NCI-H460 (cell line): ENCODE results near the gene CCDC57. TPM values are rescaled to one million over a fixed set of nuclear protein-coding genes. Genes with fewer than 3 reads are reported as not detected.

Source experiments
- DNase-seq: peaks from one replicate; pipeline ENCODE4 v3.0.0-alpha.2; 2016; ENCODE audit warnings: low read depth; ENCODE audit errors: extremely low read depth
- total RNA-seq: library from RNA; depleted of rRNA; stranded (reverse); fragments of >200 nt; shearing (Covaris generic); gene quantifications from 2 replicates; pipeline ENCODE4 v1.2.3, GENCODE V29; 2014

CCDC57 gene
- total RNA-seq, 1 experiment from 2014 or later: 21.3 TPM

DNA sequence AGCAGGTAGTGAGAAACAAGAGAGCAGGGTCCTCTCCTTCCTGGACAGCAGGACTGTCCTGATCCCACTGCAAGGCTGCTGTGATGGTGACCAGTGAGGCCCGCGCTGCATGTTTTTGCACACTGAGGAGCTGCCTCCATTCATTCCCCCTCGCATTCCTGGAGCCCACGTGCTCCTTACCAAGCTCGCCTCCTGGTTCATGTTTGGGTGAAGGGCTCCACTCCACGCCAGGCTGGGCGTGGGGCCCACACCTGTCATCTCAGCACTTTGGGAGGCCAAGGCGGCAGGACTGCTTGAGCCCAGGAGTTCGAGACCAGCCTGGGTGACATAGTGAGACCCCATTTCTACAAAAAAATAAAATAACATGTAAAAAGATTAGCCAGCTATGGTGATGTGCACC, 99.2 kb downstream of the CCDC57 start:
- DNase-seq: no peak

DNA sequence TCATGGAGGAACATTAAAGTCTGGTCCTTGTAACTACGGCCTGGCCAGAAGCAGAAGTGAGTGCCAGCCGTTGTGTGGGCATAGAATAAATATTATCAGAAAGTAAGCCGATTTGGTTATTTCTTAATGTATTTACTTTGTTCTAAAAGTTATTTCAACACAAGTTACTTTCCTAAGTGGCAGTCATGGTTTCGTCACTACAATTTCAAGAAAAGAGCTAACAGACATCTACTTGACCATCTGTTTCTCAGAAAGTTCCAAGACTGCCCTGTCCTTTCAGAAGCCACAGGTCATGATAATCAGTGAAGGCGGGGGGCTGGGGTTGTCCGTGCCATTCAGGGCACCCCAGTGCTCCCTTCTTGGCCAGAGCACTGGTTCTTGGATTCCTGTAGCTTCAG, 99.7 kb downstream of the CCDC57 start:
- DNase-seq: no peak

DNA sequence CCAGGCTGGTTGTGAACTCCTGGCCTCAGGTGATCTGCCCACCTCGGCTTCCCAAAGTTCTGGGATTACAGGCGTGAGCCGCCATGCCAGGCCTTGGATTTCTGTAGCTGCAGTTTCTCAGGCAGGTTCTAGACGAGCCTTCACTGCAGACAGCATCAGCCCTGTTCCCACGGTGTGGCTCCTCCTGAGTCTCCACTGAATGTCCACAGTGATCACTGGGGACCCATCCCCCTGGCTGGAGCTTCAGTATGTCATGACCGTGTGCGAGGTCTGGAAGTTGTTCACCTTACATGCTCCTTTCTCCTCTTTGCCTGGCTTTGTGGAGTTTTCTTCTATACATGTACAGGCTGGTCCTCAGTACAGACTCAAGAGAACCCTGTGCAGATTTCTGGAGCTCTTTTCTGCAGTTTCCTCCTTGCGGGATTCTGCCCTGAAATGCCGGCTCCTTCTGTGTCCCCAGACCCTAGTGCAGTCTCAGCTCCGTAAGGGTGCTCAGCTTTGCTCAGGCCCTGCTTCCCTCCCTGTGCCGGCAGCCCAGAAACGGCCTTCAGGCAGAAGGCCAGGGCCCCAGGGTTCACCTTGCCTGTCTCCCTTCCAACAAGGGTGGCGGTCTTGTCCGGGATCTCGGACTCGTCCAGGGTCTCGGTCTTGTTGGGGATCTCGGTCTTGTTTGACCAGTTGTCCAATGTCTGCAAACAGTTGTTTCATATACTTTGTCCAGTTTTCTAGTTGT, 100.3 kb downstream of the CCDC57 start:
- no peak for DNase-seq

DNA sequence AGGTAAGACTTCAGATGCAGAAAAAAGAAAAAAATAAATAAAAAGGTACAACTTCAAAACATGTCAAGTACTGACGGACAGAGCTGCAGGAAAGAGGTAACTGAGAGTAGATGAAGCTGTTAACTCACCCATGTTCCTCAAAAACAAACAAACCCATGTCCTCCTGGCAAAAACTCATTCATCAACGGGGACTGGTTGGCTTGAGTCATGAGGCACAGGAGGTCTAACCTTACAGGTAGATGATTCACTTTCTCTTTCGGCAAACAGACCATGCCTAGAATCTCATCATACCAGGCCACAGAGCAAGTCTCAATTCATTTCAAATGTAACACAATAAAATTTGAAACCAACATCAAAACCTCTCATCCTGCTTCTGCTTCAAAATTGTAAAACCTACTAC, 102.3 kb downstream of the CCDC57 start:
- no peak for DNase-seq

DNA sequence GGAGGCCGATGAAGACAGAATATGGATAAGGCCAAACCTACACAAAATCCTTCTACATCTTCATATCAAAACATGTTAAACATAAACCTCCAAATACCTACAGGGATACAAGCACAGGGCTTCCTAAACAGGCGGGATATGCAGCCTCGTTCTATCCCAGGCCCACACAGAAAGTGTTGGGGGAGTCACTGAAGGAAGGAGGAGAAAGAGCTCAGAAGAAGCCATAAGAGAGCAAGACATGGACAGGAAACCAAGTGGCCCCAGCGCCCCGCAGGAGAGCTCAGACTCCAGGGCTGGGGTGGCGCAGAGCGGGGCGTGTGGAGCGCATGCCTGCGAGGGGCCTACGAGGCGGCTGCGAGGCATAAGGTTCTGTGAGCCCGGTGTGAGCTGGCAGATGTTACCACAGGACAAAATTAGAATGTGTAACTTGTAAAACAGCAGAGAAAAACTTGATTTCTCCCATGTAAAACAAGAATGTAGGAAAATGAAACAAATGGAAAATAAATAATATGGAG, 103.6 kb downstream of the CCDC57 start:
- DNase-seq: no peak

DNA sequence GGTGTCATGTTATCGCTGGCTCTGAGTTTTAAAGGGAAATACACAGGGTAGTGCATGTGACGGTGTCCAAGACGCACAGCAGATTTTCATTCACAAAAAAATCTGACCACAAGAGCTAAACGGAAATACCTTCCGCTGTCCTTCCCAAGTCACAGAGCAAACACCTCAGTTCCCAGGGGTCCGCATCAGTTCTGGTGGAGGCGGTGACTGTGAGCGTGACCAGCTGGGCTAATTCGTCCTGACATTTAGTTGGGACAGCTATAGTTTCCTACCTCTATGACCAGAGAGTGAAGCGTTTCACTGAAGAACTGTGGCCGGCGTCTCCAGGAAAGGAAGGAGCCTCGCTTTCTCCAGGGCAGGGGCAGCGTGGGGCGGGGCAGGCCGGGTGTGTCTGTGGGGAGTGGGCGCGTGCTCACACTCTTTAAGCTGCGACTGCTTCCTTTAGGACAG, 104.1 kb downstream of the CCDC57 start:
- DNase-seq: no peak

DNA sequence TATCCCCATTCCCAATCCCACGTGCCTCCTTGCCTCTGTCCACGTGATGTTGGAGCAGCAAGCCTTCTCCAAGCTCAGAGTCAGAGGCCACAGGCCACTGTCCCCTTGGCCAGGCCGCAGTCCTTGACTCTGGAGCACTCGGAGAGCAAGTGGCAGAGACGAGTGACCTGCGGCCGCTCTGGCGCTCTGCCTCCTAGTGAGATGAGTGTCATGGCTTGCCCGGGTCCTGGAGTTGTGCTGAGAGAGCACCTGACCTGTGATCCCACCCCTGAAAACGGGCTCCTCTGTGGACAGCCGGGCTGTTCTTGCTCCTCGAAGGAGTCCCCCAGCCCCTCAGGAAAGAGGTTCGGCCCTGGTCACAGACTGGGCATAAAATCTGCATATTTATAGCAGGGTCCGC, 104.6 kb downstream of the CCDC57 start:
- no peak for DNase-seq

DNA sequence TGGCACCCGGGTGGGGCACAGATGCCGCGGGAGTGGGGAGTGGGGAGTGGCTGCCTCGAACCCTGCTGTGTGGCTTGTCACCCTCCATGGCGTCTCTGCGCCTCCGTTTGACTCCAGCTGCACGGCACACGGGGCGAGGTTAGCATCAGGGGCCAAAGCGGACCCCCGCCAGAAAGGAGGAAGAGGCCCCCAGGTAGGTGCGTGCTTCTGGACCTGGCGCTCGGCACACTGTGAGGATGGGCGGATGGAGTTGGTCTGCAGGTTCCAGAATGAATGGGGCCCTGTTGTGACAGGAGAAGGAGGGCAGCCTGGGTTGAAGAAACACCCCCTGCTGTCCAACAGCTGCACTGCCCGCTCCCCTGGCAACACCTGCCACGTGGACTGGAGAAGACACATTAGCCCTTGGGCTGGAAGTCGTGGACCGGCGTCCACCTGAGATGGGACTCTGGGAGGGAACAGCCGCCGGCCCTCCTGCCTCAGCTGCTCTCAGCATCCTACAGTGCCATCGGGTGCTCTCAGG, 105.2 kb downstream of the CCDC57 start:
- DNase-seq: no peak

DNA sequence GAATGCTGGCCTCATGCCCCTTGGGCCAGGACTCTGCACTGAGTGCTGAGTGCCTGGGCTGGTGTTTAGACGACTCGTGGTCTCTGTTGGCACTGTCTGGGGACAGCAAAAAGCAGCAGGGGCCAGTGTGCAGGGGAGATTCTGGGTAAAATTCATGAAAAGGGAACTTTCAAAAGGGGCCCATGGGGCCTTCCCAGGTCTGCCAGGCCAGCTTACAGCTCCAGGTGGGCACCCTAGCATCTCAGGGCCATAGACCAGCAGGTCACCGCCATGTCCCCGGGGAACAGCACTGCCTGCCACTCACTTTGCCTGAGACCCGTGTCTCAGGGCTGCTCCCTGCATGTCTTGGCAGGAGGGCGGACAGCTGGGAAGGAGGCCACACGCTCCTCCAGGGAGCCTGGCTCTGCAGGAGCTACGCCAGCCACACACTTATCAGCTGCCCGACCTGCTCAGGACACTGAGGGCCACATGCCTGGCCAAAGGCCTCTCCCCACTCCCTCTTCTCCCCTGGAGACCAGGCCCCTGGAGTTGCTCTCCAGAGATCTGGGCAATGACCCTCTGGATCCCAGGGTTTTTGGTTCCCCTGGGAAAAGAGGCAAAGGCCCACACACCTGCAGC, 105.8 kb downstream of the CCDC57 start:
- DNase-seq: no peak

DNA sequence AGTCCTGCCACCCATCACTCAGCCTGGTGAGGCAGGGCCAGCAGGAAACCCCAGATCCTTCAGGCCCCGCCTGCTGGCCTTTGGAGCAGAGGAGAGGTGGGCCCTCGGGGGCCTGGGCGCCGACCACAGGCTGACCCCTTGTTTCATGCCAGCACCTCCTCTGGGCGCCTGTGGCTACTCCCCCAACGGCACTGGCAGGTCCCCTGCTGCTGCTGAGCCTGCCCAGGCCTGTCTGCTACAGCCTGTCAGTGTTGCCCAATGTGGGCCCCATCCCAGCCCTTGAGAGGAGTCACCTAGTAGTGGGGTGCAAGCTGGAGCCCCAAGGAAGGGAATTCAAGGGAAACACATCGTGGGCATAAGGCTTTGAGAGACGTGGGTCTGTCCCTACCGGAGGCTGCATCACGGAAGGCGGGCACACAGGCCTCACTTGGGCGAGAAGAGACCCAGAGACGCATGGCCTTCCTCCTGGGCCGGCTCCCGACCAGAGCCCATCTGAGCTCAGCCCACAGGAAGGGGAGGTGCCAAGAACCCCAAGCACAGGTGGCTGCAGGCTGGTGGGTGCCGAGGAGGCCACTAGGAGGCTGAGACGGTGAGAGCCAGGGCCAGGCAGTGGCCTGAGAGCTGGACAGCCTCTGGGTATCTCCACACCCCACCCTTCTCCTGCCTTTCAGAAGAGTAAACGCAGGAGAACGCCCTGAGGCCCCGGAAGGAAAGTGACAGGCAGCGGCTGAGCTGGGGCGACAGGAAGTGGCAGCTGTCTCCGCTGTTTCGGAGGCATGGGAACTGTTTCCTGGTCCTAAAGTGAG, 106.6 kb downstream of the CCDC57 start:
- peak; percentile 80 for DNase-seq

DNA sequence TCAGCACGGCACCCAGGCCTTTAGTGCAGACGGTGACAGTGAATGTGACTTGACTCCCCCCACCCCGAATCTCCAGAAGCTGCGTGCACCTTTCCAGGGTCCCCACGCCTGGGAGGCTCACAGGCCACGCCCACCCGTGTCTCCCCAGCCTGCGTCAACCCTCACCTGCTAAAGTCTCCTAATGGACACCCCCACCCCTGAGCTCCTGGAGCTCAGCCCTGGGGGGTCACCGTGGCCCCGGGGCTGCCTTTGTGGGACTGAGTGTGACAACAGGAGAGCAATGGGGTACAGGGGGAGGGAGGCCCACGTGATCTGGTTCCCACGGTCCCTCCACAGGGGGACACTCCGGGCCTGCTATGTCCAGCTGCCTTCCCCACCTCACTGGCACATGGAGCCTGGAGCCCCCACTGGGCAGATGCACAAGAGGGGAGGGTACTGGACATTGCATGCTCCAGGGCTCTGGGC, 107.2 kb downstream of the CCDC57 start:
- DNase-seq: no peak

DNA sequence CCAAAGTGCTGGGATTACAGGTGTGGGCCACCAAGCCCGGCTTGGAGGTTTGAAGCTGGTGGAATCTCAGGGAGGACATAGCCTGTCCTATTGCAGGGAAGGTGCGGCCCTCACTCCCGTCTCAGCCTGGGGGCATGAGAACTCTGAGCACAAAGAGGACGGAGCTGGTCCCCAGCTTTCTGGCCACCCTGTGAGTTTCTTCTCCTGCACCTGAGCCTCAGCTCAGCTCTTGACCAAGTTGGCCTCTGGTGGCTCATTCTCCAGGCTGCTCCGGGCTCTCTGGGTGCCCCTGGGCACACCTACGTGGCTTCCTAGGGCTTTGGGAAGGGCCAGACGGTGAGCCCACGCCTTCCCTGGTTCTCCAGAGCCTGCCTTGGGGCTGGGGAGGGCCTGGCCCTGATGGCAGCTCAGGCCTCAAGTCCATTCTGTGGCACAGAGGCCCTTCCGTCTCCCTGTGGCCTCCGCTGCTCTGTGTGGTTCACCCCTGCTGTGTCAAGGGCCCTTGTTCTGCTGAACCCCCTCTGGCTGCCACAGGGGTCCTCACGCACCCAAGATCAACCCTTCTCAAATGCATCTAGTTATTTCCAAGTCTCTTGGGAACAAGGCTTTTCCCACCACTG, 107.7 kb downstream of the CCDC57 start:
- no peak for DNase-seq

DNA sequence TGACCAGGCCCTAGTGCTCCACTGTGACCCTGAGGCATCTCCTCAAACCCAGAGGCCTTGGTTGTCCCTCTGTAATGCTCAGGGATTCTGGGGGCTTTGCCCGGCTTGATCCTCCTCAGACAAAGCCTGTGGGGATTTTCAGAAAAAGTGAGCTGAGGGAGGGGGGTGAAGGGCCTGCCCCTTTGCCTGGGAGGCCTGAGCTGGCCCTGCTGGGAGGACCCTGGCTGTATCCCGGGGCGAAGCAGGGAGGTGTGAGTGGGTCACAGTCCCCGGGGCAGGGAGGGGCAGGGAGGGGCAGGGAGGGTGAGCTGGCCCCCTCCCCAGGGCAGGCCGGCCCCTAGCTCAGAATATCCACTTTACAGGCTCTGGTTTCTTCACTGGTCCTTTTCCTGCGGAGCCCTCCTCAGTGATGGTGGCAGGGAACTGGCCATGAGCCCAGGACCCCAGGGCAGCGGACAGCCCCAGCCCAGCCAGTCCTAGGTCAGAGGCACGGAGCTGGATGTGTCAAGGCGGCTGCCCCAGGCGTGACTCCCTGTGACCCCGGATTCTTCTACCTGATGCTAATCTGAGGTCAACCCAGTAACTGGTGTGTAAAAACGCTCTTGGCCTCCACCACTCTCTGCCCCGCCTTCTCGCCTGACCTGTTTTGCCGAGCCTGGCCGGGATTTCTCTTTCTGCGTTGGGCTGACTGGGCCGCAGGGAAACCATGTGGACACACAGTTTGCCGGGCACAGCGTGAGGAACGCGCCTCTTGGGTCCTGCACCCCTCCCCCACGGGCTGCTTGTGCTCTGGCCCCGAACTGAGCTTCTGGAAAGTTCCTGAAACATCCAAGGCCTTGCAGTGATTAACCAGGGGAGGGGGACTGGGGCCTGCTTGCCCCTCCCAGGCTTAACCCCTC, 108.8 kb downstream of the CCDC57 start:
- no peak for DNase-seq

DNA sequence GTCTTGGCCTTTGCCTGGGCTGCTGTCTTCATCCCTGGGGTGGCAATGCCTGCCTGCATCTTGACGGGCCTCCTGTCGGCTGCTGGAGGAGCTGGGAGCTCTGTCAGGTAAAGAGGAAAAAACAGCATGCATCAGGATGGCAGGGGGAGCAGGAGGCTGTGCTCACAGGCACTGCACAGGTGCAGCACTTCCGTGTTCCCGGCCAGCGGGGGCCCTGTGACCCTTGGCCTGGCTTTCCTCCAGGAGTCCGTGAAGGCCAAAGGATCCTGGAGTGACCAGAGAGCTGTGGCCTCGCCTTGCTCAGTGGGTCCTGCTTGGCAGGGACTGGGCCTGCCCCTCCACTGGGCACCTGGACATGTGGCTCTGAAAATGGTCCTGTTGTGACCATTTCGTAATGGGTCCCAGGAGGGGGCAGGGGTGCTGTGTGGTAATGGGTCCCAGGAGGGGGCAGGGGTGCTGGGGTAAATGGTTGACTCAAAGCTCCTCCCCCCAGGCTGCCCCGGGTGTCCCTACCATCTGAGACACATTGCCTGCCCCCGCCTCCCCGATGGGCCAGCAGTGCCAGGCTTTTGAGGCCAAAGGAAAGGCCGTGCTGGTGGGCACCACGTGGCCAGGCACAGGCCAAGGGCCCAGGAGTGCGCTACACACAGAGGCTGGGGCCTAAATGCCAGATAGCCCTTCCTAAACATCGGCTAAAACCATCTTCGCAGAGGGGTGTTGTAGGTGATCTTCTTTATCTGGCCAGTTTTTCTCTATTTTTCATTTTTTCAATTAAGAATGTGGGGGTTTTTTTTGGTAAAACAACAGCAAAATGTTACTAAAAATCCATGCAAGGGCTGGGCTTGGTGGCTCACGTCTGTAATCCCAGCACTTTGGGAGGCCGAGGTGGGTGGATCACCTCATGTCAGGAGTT, 110.6 kb downstream of the CCDC57 start:
- no peak for DNase-seq

DNA sequence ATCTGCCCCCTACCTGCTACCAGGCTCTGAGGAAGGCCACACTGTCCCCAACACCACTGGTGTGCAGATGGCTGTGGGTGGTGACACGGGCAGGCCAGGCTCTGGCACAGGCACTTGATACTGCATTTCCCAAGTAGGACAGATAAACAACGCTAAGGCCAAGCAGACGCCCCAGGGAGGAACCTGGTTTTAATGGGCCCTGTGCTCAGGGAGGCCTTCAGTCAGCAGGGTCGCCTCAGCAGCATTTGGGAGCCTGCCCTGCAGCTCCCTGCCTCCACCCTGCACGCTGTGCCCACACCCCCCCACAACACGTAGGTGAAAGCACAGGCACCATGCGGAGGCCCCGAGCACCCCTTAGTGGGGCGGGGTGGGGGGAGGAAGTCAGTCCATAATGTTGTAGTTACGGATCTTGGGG, 111.3 kb downstream of the CCDC57 start:
- DNase-seq: no peak

DNA sequence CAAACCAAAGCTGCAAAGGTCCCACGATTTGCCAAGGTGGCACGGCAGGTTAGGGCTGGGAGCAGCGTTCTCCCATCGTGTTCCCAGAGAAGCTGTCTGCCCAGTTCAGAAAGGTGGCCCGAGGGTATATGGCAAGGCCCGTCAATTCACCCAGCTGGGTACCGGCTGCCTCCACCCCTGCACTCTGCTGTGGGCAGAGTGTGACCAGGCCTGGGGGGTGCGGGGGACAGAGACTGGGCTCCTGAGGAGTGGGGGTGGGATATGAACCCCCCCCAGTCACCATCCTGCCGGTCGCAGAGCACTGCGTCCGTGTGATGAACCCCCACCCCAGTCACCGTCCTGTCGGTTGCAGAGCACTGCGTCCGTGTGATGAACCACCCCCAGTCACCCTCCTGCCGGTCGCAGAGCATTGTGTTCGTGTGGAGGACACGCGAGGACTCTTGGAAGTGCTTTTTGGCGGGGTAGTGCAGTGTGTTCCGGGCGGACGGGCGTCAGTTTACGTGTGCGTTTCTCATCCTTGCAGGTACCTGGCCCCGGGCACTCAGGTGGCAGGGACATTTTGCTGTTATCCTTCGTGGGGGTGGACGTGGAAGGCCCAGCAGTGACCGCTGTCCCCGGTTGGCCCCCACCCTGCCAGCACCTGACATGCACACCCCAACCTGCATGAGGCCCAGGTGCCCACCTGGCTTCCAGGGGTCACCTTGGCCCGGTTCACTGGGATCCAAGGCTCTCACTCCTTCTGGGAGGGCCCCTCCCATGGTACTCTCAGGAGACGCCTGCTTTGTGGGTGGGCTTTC, 111.9 kb downstream of the CCDC57 start:
- DNase-seq: no peak

DNA sequence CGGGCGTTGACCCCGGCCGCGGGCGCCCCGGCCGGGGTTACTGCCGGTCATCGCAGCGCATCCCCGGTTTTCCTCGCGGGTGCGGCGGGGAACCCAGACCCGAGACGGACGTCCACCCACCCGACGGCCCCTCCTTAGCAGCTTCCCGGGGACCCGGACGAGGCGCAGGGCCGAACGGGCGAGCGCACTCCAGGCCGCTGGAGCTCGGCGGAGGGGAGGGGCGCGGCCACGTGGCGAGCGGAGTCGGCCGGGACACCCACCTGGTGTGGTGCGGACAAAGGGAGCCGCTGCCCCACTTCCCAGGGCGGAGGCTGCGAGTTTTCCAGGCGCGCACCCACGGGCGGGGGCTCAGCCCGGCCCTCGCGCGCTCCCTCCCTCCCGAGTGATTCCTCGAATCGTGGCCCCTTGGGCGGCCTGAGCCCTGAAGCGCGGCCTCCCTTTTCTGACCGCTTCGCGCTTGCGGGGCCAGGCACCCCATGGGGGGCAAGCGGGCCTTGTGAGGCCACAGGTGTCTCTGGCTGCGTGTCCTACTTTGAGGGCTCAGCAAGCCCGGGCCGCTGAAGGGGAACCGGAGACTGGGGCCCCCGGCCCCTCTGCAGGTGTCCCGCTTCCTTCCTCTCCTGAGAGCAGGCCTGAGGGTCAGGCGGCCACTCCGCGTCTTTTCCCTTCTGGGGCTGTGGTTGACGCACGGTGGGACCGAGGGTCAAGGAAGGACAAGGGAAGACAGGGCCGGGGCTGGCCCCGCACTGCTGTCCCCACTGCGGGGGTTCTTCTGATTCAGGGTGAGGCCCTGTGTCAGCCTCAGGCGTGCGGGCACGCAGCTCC, 113.5 kb downstream of the CCDC57 start:
- no peak for DNase-seq
